Motor neuron (in vitro differentiated cells): ENCODE data around the gene PCSK7. TPM values are rescaled to one million over a fixed set of nuclear protein-coding genes. Genes with fewer than 3 reads are reported as not detected.
A peak's percentile ranks its signal among the peaks of the same experiment; 100 is the strongest.

Experiments used
- ATAC-seq, 8 experiments: fragments of 200-7000 bp; cut with Tn5 transposase; replicated peaks in 6 of 8; 2 replicates each; pipeline ENCODE4 v1.8.0; 2021; ENCODE audit warnings: mild to moderate bottlenecking in 8 of 8, moderate library complexity in 8 of 8
- H3K27ac ChIP-seq, 2 donors: fragments of 250-450 bp; sonication (Bioruptor Pico); 2 replicates each; pipeline ENCODE4 v1.9.0; 2021; ENCODE audit warnings: antibody characterized with exemption in 2 of 2, mild to moderate bottlenecking in 2 of 2, moderate library complexity in 1 of 2
- H3K4me1 ChIP-seq, 2 donors: fragments of 250-450 bp; sonication (Bioruptor Pico); replicated peaks in 1 of 2; 2 replicates each; pipeline ENCODE4 v1.6.1; 2021; ENCODE audit warnings: antibody characterized with exemption in 2 of 2, mild to moderate bottlenecking in 2 of 2, moderate library complexity in 1 of 2
- H3K4me3 ChIP-seq, 5 donors: fragments of 250-450 bp; sonication (Bioruptor Pico); 2 replicates each; pipeline ENCODE4 v1.9.0; 2021; ENCODE audit warnings: antibody characterized with exemption in 5 of 5, mild to moderate bottlenecking in 5 of 5, moderate library complexity in 4 of 5
- WGBS, 10 experiments: fragments of 450-650 bp; shearing (Covaris generic); methylation state at CpG; one replicate each; pipeline ENCODE4 v1.0.0; 2022; 5-methylcytosine and 5-hydroxymethylcytosine counted together
- in situ Hi-C, 9 experiments: fragments of 400-800 bp; cut with MboI; loops; one replicate each; pipeline ENCODE4 v1.15.0; 2021; ENCODE audit warnings: low sequenced_read_pairs in 9 of 9, low pct_unique_long_range_greater_than_20kb in 2 of 9; ENCODE audit not compliant: unreplicated experiment in 9 of 9
- total RNA-seq, 8 experiments: library from RNA; unstranded; fragments of 300-600 nt; gene quantifications; 2 replicates each; pipeline versions ENCODE4 v1.2.3 to v1.2.4, GENCODE V29; 2022

PCSK7 gene
- total RNA-seq, 8 experiments from 2014 or later, result 14.2 to 54.1 (median 21.1) TPM

DNA sequence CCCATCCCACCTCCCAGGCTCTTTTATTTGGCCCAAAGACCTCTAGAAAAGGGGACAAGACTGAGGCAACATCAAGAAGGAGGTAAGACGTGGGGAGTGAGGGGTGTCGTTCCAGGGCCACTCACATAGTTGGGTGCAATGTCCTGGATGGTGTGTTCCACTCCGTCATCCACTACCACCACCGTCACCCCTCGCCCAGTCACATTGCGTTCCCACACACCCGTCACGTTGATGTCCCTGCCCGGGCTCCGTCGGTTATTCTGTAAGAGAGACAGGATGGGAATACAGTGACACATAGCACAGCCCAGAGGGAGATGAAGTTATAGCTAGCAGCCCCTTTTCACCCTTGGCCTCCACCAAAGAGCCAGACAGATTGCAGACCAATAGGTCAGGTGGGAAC, 3.8 kb downstream of the PCSK7 start:
- ATAC-seq, result no peak
- in situ Hi-C loops, result no loop called here
- no peak overlapping the region for H3K27ac ChIP-seq
- peaks cover 7 to 8% of the 10 kb centered on the region in 2 donors for H3K4me1 ChIP-seq
- 89 to 100% (median 96%) methylated on average over 4 to 9 of the region's 11 CpGs; no CpG with 5 or more reads in 6 of the 10 experiments for WGBS, 10 experiments
- no peak overlapping the region for H3K4me3 ChIP-seq

DNA sequence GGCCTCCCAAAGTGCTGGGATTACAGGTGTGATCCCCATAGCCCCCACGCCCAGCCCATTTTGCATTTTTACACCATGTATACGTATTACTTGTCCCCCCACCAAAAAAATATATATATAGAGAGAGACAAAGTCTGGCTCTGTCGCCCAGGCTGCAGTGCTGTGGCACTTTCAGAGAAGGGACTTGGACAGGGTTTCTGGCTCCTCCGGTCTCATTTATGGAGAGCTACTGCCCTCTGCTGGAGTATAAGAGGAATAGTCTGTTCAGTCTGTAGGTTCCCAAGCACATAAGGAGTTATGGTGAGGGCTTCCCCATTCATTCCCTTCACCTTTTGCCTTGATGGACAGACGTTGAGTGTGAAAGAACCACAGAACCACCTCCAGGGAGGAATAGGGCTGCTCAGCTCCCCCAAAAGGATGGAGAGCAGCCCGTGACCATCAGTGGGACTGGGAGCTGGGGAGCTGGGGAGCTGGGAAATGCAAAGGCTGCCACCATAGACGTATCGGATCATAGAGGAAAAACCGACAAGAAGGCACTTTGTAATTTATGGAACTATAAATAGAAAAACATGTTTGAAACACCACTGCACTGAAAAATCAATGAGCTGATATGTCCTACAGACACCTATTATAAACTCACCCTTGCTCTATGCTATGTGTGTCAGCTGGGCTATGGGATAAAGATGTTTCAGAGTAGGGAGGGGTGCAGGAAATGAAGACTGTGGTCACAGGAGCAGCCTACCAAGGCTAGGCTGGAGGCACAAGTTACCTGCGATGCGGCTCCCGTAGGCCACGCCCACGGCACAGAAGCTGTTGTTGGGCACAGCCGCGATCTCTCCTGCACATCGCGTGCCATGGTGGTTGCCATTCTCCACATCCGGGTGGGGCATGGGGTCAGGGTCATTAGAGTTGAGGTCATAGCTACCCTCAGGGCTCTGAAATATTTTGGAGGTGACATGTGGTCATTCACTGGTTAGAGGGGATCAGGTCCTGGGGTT, 5.2 kb downstream of the PCSK7 start:
- no peak overlapping the region for H3K27ac ChIP-seq
- in situ Hi-C loops, result no loop called here
- peak; percentile 41 to 94 (median 88) for ATAC-seq
- WGBS, 10 experiments, result 17 to 100% (median 80%) methylated on average over 2 to 10 of the region's 19 CpGs; no CpG with 5 or more reads in 2 of the 10 experiments
- peaks cover 7 to 8% of the 10 kb centered on the region in 2 donors for H3K4me1 ChIP-seq
- no peak overlapping the region for H3K4me3 ChIP-seq

DNA sequence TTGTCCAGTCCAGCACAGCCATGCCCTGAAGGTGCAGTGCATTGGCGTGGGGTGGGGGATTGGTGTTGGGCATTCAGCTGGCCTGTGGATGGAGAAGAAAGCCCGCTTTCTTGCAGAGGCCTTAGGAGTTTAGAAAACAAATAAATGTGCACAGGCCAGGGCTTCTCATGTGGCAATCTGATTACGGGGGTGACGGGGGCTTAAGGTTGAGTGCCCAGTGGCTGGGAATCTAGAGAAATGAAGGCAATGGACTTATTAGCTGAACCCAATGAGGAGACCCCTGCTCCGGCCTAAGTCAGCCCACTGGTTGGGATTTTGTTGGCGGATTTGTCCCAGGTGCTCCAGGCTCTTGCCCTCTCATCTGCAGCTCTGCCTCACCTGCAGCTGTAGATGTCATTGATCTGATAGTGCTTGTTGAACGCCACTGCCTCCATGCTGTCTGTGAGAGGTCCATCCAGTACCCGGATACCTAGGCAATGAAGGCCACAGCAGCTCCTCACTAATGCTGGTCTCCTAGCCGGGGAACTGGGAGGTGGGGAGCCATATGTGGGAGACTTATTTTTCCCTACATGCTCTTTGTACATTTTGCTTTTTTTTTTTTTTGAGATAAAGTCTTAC, 6.2 kb downstream of the PCSK7 start:
- Histone ChIP-seq H3K27ac (no peak overlapping the region), H3K4me1 (peaks cover under 1 to 1% of the 10 kb centered on the region in 2 donors), H3K4me3 (no peak overlapping the region)
- ATAC-seq, result no peak
- in situ Hi-C loops, result no loop called here
- 67 to 100% (median 85%) methylated on average over 1 to 7 of the region's 9 CpGs; no CpG with 5 or more reads in 2 of the 10 experiments for WGBS, 10 experiments

DNA sequence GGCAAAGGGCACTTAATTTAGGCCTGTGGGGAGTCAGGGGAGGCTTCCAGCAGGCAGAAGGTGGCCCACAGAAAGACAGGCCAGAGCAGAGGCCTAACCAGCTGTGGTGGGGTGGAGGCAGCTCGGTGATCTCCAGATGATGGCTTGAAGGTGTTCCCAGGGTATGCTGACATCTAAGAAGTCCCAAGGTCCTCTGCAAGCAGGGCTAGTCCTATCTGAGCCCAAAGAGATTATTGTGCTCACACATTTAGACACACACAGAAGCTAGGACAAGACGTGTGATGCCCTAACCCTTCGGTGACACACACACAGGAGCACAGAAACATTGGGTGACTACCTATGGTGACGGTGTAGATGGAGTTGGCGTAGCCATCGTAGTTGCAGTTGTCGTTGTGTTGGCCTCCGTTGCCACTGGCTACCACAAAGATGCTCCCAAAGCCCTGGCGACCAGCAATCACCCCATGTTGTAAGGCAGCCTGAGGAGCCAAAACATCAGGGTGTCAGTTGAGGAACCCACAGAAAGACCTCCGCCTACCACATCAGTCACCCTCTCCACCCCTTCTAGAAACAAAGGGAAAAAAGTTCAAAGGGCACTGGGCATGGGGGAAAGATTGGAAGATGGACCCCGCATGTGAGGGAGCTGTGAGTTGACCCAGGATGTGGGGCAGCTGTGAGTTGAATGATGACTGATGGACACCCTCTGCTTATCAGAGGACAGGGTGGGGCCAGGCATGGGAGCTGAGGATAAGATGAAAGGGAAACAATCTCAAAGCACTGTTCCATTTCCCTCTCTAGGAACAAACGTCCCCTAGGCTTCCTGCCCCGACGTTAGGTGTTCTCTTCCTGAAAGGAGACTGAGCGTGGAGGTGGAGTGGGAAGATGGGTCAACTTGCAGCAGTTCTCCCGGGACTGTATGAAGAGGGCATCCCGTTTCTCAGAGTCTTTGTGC, 7.9 kb downstream of the PCSK7 start:
- in situ Hi-C loops, result no loop called here
- no peak for ATAC-seq
- WGBS, 10 experiments, result 8 to 94% (median 89%) methylated on average over 1 to 11 of the region's 17 CpGs; no CpG with 5 or more reads in 2 of the 10 experiments
- H3K4me1 ChIP-seq, result no peaks in the 10 kb centered on the region
- H3K4me3 ChIP-seq, result no peak overlapping the region
- H3K27ac ChIP-seq, result no peak overlapping the region

- Histone ChIP-seq H3K4me3 (no peak overlapping the region), H3K27ac (no peak overlapping the region), H3K4me1 (no peaks in the 10 kb centered on the region)
- in situ Hi-C loops, result no loop called here
- WGBS, 10 experiments, result 90 to 100% (median 99%) methylated on average over 1 to 7 of the region's 14 CpGs; no CpG with 5 or more reads in 4 of the 10 experiments
- no peak for ATAC-seq
These were observed 8.7 kb downstream of the PCSK7 start for GRCh38 chr11:117222991-117223740.

DNA sequence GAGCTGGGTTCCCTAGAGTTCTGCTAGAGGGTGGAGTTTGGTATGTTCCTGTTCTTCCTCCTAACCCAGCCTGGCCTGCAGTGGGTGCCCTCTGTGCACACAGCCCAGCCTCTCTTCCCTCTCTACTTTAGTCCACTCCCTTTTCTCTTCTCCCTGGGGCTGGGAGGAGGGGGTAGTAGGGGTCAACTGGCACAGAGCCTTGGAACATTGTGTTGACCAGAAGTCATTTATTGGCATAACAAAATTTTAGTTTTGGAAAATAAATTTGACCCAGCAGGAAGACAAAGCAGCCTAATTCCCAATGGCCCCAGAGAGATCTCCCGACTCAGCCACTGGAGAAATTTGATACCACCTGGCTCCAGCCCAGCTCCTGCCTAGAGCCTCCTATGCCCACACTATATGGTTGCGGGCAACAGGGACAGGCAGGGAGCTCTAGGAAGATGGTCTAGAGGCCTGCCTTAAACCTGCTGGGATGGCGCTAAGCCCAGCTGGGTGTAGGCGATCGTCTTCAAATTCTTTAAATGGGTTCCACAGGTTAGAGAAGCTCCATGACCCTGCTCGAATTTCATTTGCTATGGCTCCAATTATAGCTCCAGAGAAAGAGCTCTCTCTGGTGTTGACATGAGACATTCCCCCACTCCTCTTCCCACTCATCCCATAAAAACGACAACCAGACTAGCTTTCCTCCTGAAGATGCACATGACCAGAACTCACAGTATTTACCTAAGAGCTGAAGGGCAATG, 9.9 kb downstream of the PCSK7 start:
- H3K27ac ChIP-seq, result no peak overlapping the region
- WGBS, 10 experiments, result 20 to 80% (median 63%) methylated on average over 1 to 4 of the region's 7 CpGs; no CpG with 5 or more reads in 2 of the 10 experiments
- in situ Hi-C loops, result no loop called here
- ATAC-seq, result peak in 3 of 8 experiments; percentile 22 to 57 (median 35)
- no peak overlapping the region for H3K4me3 ChIP-seq
- no peaks in the 10 kb centered on the region for H3K4me1 ChIP-seq

GRCh38 chr11:117220999-117221774, 10.7 kb downstream of the PCSK7 start:
- in situ Hi-C loops, result no loop called here
- no peak overlapping the region for H3K27ac ChIP-seq
- H3K4me3 ChIP-seq, result no peak overlapping the region
- no peaks in the 10 kb centered on the region for H3K4me1 ChIP-seq
- no peak for ATAC-seq
- 30 to 100% (median 100%) methylated on average over 1 to 5 of the region's 7 CpGs; no CpG with 5 or more reads in 3 of the 10 experiments for WGBS, 10 experiments

DNA sequence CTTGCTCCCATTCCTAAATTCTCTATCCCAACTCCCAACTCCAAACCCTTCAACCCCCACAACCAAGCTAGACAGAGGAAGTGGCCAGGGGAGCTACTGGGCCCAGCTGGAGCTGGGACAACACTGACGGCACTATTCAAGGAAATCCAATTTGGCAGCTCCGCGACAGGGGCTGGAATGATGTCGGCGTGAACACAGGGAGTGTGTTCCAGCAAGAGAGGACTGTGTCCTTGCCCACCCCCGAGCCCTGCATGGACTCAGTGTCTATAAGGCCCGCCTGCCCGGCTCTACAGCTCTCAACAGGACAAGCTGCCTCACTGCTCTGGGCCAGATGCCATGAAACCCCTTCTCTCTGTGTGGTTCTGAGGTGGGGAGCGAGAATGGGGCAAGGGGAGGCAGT, 11.3 kb downstream of the PCSK7 start:
- Histone ChIP-seq H3K27ac (no peak overlapping the region), H3K4me3 (no peak overlapping the region), H3K4me1 (no peaks in the 10 kb centered on the region)
- in situ Hi-C loops, result no loop called here
- no peak for ATAC-seq
- WGBS, 10 experiments, result 67 to 100% (median 89%) methylated on average over 1 to 6 of the region's 9 CpGs; no CpG with 5 or more reads in 5 of the 10 experiments

DNA sequence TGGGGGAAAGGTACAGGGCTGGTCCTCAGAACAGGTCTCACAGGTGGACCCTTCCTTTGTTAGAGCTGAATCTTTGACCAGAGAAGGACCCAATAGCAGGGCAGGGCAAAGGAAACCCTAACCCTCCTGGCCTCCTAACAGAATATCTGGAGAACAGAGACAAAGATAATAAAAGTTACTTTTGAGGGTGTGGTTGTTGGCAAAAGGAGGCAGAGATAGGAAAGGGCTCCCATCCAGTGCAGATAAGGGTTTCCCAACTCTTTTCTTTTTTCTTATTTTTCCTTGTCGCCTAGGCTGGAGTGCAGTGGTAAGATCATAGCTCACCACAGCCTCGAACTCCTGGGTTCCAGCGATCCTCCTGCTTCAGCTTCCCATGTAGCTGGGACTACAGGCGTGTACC, 11.9 kb downstream of the PCSK7 start:
- H3K27ac ChIP-seq, result no peak overlapping the region
- in situ Hi-C loops, result no loop called here
- ATAC-seq, result no peak
- 86 to 100% (median 96%) methylated on average over 1 to 4 of the region's 4 CpGs; no CpG with 5 or more reads in 3 of the 10 experiments for whole genome bisulfite sequencing, 10 experiments
- no peak overlapping the region for H3K4me3 ChIP-seq
- H3K4me1 ChIP-seq, result no peaks in the 10 kb centered on the region

- ATAC-seq, result no peak
These were observed 12.4 kb downstream of the PCSK7 start for GRCh38 chr11:117219455-117219854.

GRCh38 chr11:117219001-117219400, 12.9 kb downstream of the PCSK7 start:
- ATAC-seq, result no peak
- in situ Hi-C loops, result no loop called here
- H3K4me1 ChIP-seq, result no peaks in the 10 kb centered on the region
- no peak overlapping the region for H3K4me3 ChIP-seq
- no peak overlapping the region for H3K27ac ChIP-seq
- 86 to 100% (median 93%) methylated on average over 1 to 7 of the region's 9 CpGs; no CpG with 5 or more reads in 4 of the 10 experiments for WGBS, 10 experiments

More at GRCh38 chr11:117219455-117219854, 12.4 kb downstream of the PCSK7 start:
- Histone ChIP-seq H3K4me3 (no peak overlapping the region), H3K27ac (no peak overlapping the region), H3K4me1 (no peaks in the 10 kb centered on the region)
- 90 to 100% (median 97%) methylated on average over 1 to 6 of the region's 8 CpGs; no CpG with 5 or more reads in 5 of the 10 experiments for WGBS, 10 experiments
- in situ Hi-C loops, result no loop called here
